PC-9 (cell line): ENCODE data around the gene DNAJC22. TPM values are rescaled to one million over a fixed set of nuclear protein-coding genes. Genes with fewer than 3 reads are reported as not detected.
A peak's percentile ranks its signal among the peaks of the same experiment; 100 is the strongest.

Experiments
- Bru-seq: library from RNA; stranded (reverse); fragments of 400-500 nt; gene quantifications from one replicate; lab custom pipeline; 2021; lab: Mats Ljungman, UMichigan
- BruChase-seq, 2 experiments: library from RNA; stranded (reverse); fragments of 400-500 nt; gene quantifications; one replicate each; lab custom pipeline; 2021; lab: Mats Ljungman, UMichigan
- BruUV-seq: library from RNA; stranded (reverse); fragments of 400-500 nt; replicated peaks from 2 replicates; lab custom pipeline; 2021; lab: Mats Ljungman, UMichigan
- CTCF ChIA-PET: fragments of 300-600 bp; sonication (Branson Sonifier 250); formaldehyde crosslinking; loops from one replicate; lab custom pipeline; 2022; ENCODE audit warnings: antibody characterized with exemption; lab: Charles Lee
- POLR2A ChIA-PET: fragments of 300-600 bp; sonication (Branson Sonifier 250); formaldehyde crosslinking; loops from one replicate; lab custom pipeline; 2022; ENCODE audit warnings: antibody characterized with exemption; ENCODE audit not compliant: unreplicated experiment; lab: Charles Lee
- DNase-seq, 2 experiments: peaks; one replicate each; pipeline versions ENCODE4 v3.0.0 to v3.0.0-alpha.2; 2015 to 2022; ENCODE audit warnings: mixed read lengths in 1 of 2
- H2AFZ ChIP-seq: fragments of 200-600 bp; sonication (generic); 2 replicates; pipeline ENCODE4 v1.8.1; 2017; ENCODE audit warnings: antibody characterized with exemption
- H3F3A ChIP-seq: fragments of 200-600 bp; sonication (generic); 2 replicates; pipeline ENCODE4 v1.8.1; 2017; ENCODE audit warnings: antibody characterized with exemption, mild to moderate bottlenecking, low read depth; ENCODE audit not compliant: insufficient read depth
- H3K27ac ChIP-seq: fragments of 200-600 bp; sonication (generic); 2 replicates; pipeline ENCODE4 v1.6.1; 2016; ENCODE audit warnings: mixed run types
- H3K27me3 ChIP-seq: fragments of 200-600 bp; sonication (generic); 2 replicates; pipeline ENCODE4 v1.6.1; 2016; ENCODE audit warnings: low read depth, mixed run types; ENCODE audit not compliant: insufficient read depth
- H3K36me3 ChIP-seq: fragments of 200-600 bp; sonication (generic); 2 replicates; pipeline ENCODE4 v1.6.1; 2016; ENCODE audit warnings: low read depth, mixed run types
- H3K4me1 ChIP-seq: fragments of 200-600 bp; sonication (generic); replicated peaks from 2 replicates; pipeline ENCODE4 v1.6.1; 2016; ENCODE audit warnings: mixed run types; ENCODE audit not compliant: insufficient read depth
- H3K4me2 ChIP-seq: fragments of 200-600 bp; sonication (generic); 2 replicates; pipeline ENCODE4 v1.6.1; 2017; ENCODE audit warnings: mixed run types
- H3K4me3 ChIP-seq: fragments of 200-600 bp; sonication (generic); 2 replicates; pipeline ENCODE4 v1.6.1; 2016; ENCODE audit warnings: mixed run types
- H3K79me2 ChIP-seq: fragments of 200-600 bp; sonication (generic); 2 replicates; pipeline ENCODE4 v1.6.1; 2017; ENCODE audit warnings: low read depth, mixed run types
- H3K9me2 ChIP-seq: fragments of 200-600 bp; sonication (generic); 2 replicates; pipeline ENCODE4 v1.8.1; 2017; ENCODE audit warnings: mild to moderate bottlenecking; ENCODE audit not compliant: insufficient read depth
- H3K9me3 ChIP-seq: fragments of 200-600 bp; sonication (generic); 2 replicates; pipeline ENCODE4 v1.8.1; 2016; ENCODE audit warnings: low read depth; ENCODE audit not compliant: insufficient read depth
- H4K20me1 ChIP-seq: fragments of 200-600 bp; sonication (generic); 2 replicates; pipeline ENCODE4 v1.8.1; 2017; ENCODE audit not compliant: insufficient read depth
- CTCF ChIP-seq: fragments of 200-600 bp; sonication (generic); conservative IDR thresholded peaks from 2 replicates; pipeline ENCODE4 v1.6.1; 2017; ENCODE audit warnings: mixed run types, antibody characterized with exemption, mild to moderate bottlenecking, moderate library complexity
- EZH2 ChIP-seq: fragments of 200-600 bp; sonication (generic); IDR thresholded peaks from 2 replicates; pipeline ENCODE4 v1.8.0; 2017; ENCODE audit warnings: antibody characterized with exemption, low read depth
- intact Hi-C: fragments of 100-400 bp; cut with micrococcal nuclease; formaldehyde crosslinking; loops from one replicate; pipeline ENCODE4 v1.10.0; 2022; ENCODE audit not compliant: unreplicated experiment
- long read RNA-seq: library from polyadenylated mRNA; stranded (forward); transcript quantifications from one replicate; pipeline ENCODE4 v2.0.0, GENCODE V29; 2022
- total RNA-seq: library from RNA; stranded (reverse); gene quantifications from 2 replicates; pipeline ENCODE4 v1.2.3, GENCODE V29; 2021

The DNAJC22 gene
- total RNA-seq = 3.7 and 4.7 TPM in 2 replicates
- Bru-seq, nascent RNA = percentile 40 among the genes with signal in this experiment
- percentile 48 among the genes with signal in this experiment for BruChase-seq, experiment 1, labeled RNA remaining after a 2-hour chase
- percentile 60 among the genes with signal in this experiment for BruChase-seq, experiment 2, labeled RNA remaining after a 6-hour chase
- long read RNA-seq, partial matches to known transcripts = 2 of 6 reads
- long read RNA-seq, other reads (novel, unspliced or antisense) = 4 of 6 reads

DNA sequence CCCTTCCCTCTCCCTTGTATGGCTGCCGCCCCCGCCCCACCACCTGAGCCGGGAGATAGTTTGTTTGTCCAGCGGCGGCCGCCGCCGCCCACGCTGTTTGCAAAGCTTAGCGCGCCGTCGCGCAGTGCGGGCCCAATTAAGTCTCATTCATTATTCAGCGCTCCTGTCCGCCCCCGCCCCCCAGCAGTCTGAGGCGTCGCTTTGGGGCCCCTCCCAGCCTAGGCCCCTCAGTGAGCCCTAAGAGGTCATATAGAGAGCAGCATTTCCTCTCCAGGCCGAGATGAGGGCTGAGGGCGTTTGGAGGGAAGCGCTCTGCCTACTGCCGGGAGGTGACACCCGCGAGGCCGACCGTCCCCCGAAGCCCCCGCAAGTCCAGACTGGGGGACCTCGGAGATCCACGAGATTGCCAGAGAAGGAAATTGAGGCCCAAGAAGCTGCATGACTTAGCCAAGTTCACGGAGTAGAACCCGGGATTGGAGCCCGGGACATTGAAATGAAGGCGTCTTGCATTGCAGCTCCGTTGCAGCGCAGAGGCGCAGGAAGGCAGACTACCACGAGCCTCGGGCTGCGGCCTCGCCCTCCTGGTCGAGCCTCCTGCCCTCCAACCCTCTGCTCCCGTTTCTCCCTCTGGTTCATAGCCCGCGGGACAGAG is at the start of gene DNAJC22:
DNAJC22 (plus strand) TSS at position 230 of the 652 bp plus-strand sequence. CDS start 1,985 bp downstream, outside the sequence.
- H3K27ac ChIP-seq = no peak within 1 kb of the TSS
- POLR2A ChIA-PET = no interaction called here
- intact Hi-C loops = loop anchor here (2.0 to 5.0 kb wide), 2 partner anchors 58 to 276 kb away; partner anchors contain the start of gene PRPF40B
- peak within 1 kb of the TSS; percentile 71 for H2AFZ ChIP-seq
- no peaks in the 10 kb centered on the region for H3K9me2 ChIP-seq
- peaks cover 4% of the 10 kb centered on the region; the same call in 1 of the 2 replicates for H3F3A ChIP-seq
- H3K4me3 ChIP-seq = peak within 1 kb of the TSS; percentile 62
- no peaks in the 10 kb centered on the region for H3K9me3 ChIP-seq
- peak within 1 kb of the TSS; percentile 90 for H3K4me2 ChIP-seq
- H3K36me3 ChIP-seq = no peaks in the 10 kb centered on the region
- TF ChIP-seq EZH2 = peak; percentile 97; the same call in 1 of the 2 replicates
- TF ChIP-seq CTCF = no peak
- peaks cover 45% of the 10 kb centered on the region for H3K27me3 ChIP-seq
- peak in 1 of 2 experiments; percentile 31 for DNase-seq
- no peaks in the 10 kb centered on the region for H3K79me2 ChIP-seq
- CTCF ChIA-PET = interaction anchor here (0.5 to 2.2 kb wide), 10 partner anchors 7 to 597 kb away, joined by 3 to 16 read pairs (median 6); partner anchors contain the start of gene TROAP
- H4K20me1 ChIP-seq = no peaks in the 10 kb centered on the region
- BruUV-seq = no TSS peak
- H3K4me1 ChIP-seq = peaks cover 28% of the 10 kb centered on the region

- Histone ChIP-seq H3K9me2 (no peaks in the 10 kb centered on the region), H3K4me2 (peak overlapping the region; percentile 47; the same call in 1 of the 2 replicates), H3F3A (no peaks in the 10 kb centered on the region), H3K27ac (no peak overlapping the region), H3K79me2 (no peaks in the 10 kb centered on the region), H3K4me3 (no peak overlapping the region), H4K20me1 (no peaks in the 10 kb centered on the region), H3K9me3 (no peaks in the 10 kb centered on the region), H3K36me3 (no peaks in the 10 kb centered on the region), H2AFZ (no peak overlapping the region), H3K4me1 (no peaks in the 10 kb centered on the region), H3K27me3 (0 out of 2 replicates have a peak, but pooled peaks cover 2% of the 10 kb centered on the region)
- BruUV-seq = no TSS peak
- TF ChIP-seq EZH2 (no peak), CTCF (no peak)
- ChIA-PET CTCF (interaction anchor here (0.6 to 1.5 kb wide), 5 partner anchors 26 to 155 kb away, joined by 3 to 16 read pairs (median 7); partner anchors contain the start of genes DNAJC22 and TROAP), POLR2A (interaction anchor here (0.5 to 0.7 kb wide), 3 partner anchors 25 to 167 kb away, joined by 3 to 14 read pairs (median 4); partner anchors contain the start of gene TROAP)
- DNase-seq = no peak
- intact Hi-C loops = no loop called here
Observed at GRCh38 chr12:49297695-49298060, 49.0 kb upstream of the DNAJC22 start.

- Histone ChIP-seq H3K36me3 (no peaks in the 10 kb centered on the region), H3K4me2 (no peak overlapping the region), H2AFZ (no peak overlapping the region), H3K9me2 (no peaks in the 10 kb centered on the region), H3F3A (no peaks in the 10 kb centered on the region), H3K27me3 (0 out of 2 replicates have a peak, but pooled peaks cover 2% of the 10 kb centered on the region), H4K20me1 (no peaks in the 10 kb centered on the region), H3K9me3 (no peaks in the 10 kb centered on the region), H3K79me2 (no peaks in the 10 kb centered on the region), H3K4me1 (no peaks in the 10 kb centered on the region), H3K27ac (no peak overlapping the region), H3K4me3 (no peak overlapping the region)
- POLR2A ChIA-PET = no interaction called here
- TF ChIP-seq CTCF (peak; percentile 52), EZH2 (no peak)
- intact Hi-C loops = no loop called here
- BruUV-seq = no TSS peak
- CTCF ChIA-PET = no interaction called here
- no peak for DNase-seq
Observed at GRCh38 chr12:49298160-49298559, 48.5 kb upstream of the DNAJC22 start.
